CD4-positive, alpha-beta T cell (primary cell): ENCODE measurements around the gene FAAP20. TPM values are rescaled to one million over a fixed set of nuclear protein-coding genes. Genes with fewer than 3 reads are reported as not detected.
A peak's percentile ranks its signal among the peaks of the same experiment; 100 is the strongest.

Source experiments
- ATAC-seq: fragments of 200-7000 bp; cut with Tn5 transposase; one replicate; pipeline ENCODE4 v1.10.0; 2022; ENCODE audit warnings: mild to moderate bottlenecking; ENCODE audit not compliant: poor library complexity
- CTCF ChIA-PET: fragments of 350-600 bp; sonication (Branson Sonifier 250); formaldehyde crosslinking; loops from one replicate; lab custom pipeline; 2021; ENCODE audit warnings: antibody characterized with exemption, inconsistent platforms; lab: Charles Lee
- POLR2A ChIA-PET: fragments of 350-600 bp; sonication (Branson Sonifier 250); formaldehyde crosslinking; loops from one replicate; lab custom pipeline; 2021; ENCODE audit warnings: antibody characterized with exemption, inconsistent platforms; lab: Charles Lee
- DNase-seq, 14 experiments: peaks; one replicate each; pipeline ENCODE4 v3.0.0-alpha.2; 2013 to 2020; ENCODE audit warnings: mixed read lengths in 2 of 14
- H3K27ac ChIP-seq, 2 donors: one replicate each; pipeline versions ENCODE4 v1.5.1 to v1.7.0; 2013; ENCODE audit warnings: low read length in 2 of 2, low read depth in 1 of 2, mild to moderate bottlenecking in 1 of 2
- H3K27me3 ChIP-seq, 2 experiments: 1 replicate in 1 of 2; 2 replicates in 1 of 2; pipeline versions ENCODE4 v1.6.1 to v1.7.0; 2013; ENCODE audit warnings: low read length in 2 of 2, control low read depth in 1 of 2, mild to moderate bottlenecking in 1 of 2, moderate library complexity in 1 of 2; ENCODE audit not compliant: insufficient read depth in 2 of 2, control insufficient read depth in 1 of 2
- H3K36me3 ChIP-seq: one replicate; pipeline ENCODE4 v1.6.1; 2013; ENCODE audit warnings: low read length, control low read depth; ENCODE audit not compliant: insufficient read depth
- H3K4me1 ChIP-seq: one replicate; pipeline ENCODE4 v1.6.1; 2013; ENCODE audit warnings: low read length, control low read depth; ENCODE audit not compliant: insufficient read depth
- H3K4me3 ChIP-seq: one replicate; pipeline ENCODE4 v1.5.1; 2013; ENCODE audit warnings: mild to moderate bottlenecking, low read length, moderate library complexity
- H3K9me3 ChIP-seq, 2 experiments: 1 replicate in 1 of 2; 2 replicates in 1 of 2; pipeline versions ENCODE4 v1.6.1 to v1.7.0; 2013; ENCODE audit warnings: low read length in 2 of 2, mild to moderate bottlenecking in 2 of 2, control low read depth in 1 of 2, moderate library complexity in 1 of 2; ENCODE audit not compliant: control insufficient read depth in 1 of 2, insufficient read depth in 1 of 2
- H3K27ac Mint-ChIP-seq: one replicate; pipeline ENCODE4 v1.8.0; 2020; ENCODE audit warnings: mixed read lengths
- H3K27me3 Mint-ChIP-seq: one replicate; pipeline ENCODE4 v1.8.0; 2021; ENCODE audit warnings: mixed read lengths
- H3K36me3 Mint-ChIP-seq: one replicate; pipeline ENCODE4 v1.8.0; 2021; ENCODE audit warnings: low read depth, mixed read lengths
- H3K4me1 Mint-ChIP-seq: one replicate; pipeline ENCODE4 v1.8.0; 2021; ENCODE audit warnings: low read depth, mixed read lengths
- H3K4me3 Mint-ChIP-seq: one replicate; pipeline ENCODE4 v1.8.0; 2020; ENCODE audit warnings: mild to moderate bottlenecking, mixed read lengths
- H3K9me3 Mint-ChIP-seq: one replicate; pipeline ENCODE4 v1.8.0; 2020; ENCODE audit warnings: mixed read lengths
- CTCF ChIP-seq: fragments of 200-600 bp; IDR thresholded peaks from one replicate; pipeline ENCODE4 v1.8.0; 2022; ENCODE audit warnings: antibody characterized with exemption, mild to moderate bottlenecking
- intact Hi-C, 2 experiments: fragments of 100-400 bp; cut with DNase I in 1 of 2; cut with micrococcal nuclease in 1 of 2; formaldehyde crosslinking; loops; one replicate each; pipeline versions ENCODE4 v1.15.1 to v1.9.0; 2023 to 2025; cut with DNase I, micrococcal nuclease
- total RNA-seq, 174 experiments: library from RNA in 2 of 174; stranded (reverse) in 2 of 174; gene quantifications; one replicate each; pipeline ENCODE4 v1.2.3 and lab custom pipeline; 2021 to 2026

FAAP20 gene
- total RNA-seq, 2 experiments from 2014 or later, result 51.7 to 53.1 TPM

DNA sequence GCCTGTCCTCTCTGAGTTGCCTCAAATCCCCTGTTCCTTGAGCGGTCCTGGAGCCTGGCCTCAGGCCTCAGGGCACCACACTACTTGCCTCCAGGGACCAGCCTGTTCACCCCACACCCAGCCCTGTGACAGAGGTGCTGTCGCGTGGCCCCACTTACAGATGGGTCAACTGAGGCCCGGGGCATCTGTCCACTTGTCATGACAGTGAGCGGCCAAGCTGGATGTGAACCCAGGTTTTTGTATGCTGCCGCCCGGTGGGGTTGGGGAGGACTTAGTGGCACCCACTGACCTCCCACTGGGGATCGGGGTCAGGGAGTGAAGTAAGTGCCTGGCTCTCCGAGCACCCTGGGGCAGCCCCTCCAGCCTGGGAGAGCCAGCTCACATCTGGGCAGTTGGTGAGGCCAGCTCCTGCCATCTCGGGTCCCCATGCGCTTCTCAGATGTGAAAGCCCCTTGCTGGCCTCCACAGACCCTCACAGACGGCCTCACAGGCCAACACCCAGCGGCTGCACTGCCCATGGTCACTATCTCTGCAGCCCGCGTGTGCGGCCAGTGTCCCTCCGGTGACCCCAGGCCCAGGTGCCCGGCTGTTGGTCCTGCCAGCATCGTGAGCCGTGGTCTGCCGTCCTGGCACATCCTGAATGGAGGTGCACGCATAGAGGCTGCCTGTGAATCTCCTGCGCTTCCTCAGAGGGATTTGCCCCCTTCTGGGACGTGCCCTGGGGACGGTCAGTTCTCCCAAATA lies 9.3 kb upstream of the FAAP20 start:
- DNase-seq (peak in 2 of 14 experiments; percentile 29 to 61), ATAC-seq (no peak)
- H3K27ac ChIP-seq, result peak overlapping the region; percentile 18 to 35
- no peaks in the 10 kb centered on the region for H3K36me3 ChIP-seq
- H3K4me3 ChIP-seq, result peak overlapping the region; percentile 39
- Mint-ChIP-seq H3K4me1 (peaks cover 15% of the 10 kb centered on the region), H3K36me3 (no peaks in the 10 kb centered on the region), H3K27me3 (no peaks in the 10 kb centered on the region), H3K9me3 (no peaks in the 10 kb centered on the region), H3K4me3 (no peak overlapping the region), H3K27ac (no peak overlapping the region)
- peaks cover 44% of the 10 kb centered on the region for H3K4me1 ChIP-seq
- POLR2A ChIA-PET, result interaction anchor here (0.6 to 2.4 kb wide), 6 partner anchors 9 to 801 kb away, joined by 3 to 10 read pairs (median 6); partner anchors contain the start of genes FAAP20, MORN1, RER1 and SKI
- intact Hi-C loops, result loop anchor here in 1 of 2 experiments (5.0 kb wide), 2 partner anchors 323 to 438 kb away; partner anchors contain the start of gene PANK4
- no peaks in the 10 kb centered on the region for H3K27me3 ChIP-seq
- TF ChIP-seq CTCF, result no peak
- H3K9me3 ChIP-seq, result peaks cover 0 to 3% of the 10 kb centered on the region in 2 experiments
- CTCF ChIA-PET, result interaction anchor here (1.1 to 2.5 kb wide), 4 partner anchors 9 to 178 kb away, joined by 3 to 11 read pairs (median 5); partner anchors contain the start of gene FAAP20

GRCh38 chr1:2202843-2203601 lies 8.4 kb upstream of the FAAP20 start:
- Mint-ChIP-seq H3K4me3 (no peak overlapping the region), H3K9me3 (no peaks in the 10 kb centered on the region), H3K36me3 (no peaks in the 10 kb centered on the region), H3K27ac (no peak overlapping the region), H3K27me3 (no peaks in the 10 kb centered on the region), H3K4me1 (peaks cover 18% of the 10 kb centered on the region)
- Histone ChIP-seq H3K36me3 (no peaks in the 10 kb centered on the region), H3K4me1 (peaks cover 52% of the 10 kb centered on the region), H3K4me3 (no peak overlapping the region), H3K9me3 (peaks cover 0 to 3% of the 10 kb centered on the region in 2 experiments), H3K27ac (no peak overlapping the region), H3K27me3 (no peaks in the 10 kb centered on the region)
- intact Hi-C loops, result loop anchor here in 1 of 2 experiments (5.0 kb wide), 2 partner anchors 324 to 439 kb away; partner anchors contain the start of gene PANK4
- ChIA-PET CTCF (interaction anchor here (0.8 to 2.5 kb wide), 3 partner anchors 8 to 112 kb away, joined by 3 to 11 read pairs (median 4); partner anchors contain the start of gene FAAP20), POLR2A (interaction anchor here (0.6 to 2.4 kb wide), 5 partner anchors 8 to 188 kb away, joined by 3 to 10 read pairs (median 5); partner anchors contain the start of genes FAAP20, MORN1 and RER1)
- DNase-seq, result no peak
- ATAC-seq, result no peak
- TF ChIP-seq CTCF, result no peak

DNA sequence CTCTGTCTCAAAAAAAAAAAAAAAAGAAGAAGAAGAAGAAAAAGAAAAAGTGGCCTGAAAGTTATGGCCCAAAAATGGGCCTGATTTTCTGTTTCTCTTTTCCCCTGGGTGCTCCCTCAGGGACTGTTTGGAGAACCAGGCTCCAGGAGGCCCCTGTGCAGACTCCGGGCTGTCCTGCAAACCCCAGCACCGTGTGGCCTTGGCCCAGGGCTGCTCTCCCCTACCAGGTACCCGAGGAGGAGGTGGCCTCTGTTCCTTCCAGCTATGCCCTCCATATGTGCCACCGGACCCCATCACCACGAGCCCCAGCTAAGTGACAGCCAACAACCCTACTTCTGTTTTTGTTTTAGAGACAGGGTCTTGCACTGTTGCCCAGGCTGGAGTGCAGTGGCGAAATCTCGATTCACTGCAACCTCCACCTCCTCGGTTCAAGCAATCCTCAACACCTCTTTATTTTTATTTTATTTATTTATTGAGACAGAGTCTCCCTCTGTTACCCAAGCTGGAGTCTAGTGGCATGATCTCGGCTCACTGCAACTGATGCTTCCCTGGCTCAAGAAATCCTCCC lies 7.5 kb upstream of the FAAP20 start:
- ChIA-PET CTCF (interaction anchor here (0.8 kb wide), 1 partner anchor 113 kb away, joined by 4 read pairs; no protein-coding TSS in a partner anchor), POLR2A (interaction anchor here (0.6 to 1.0 kb wide), 3 partner anchors 89 to 189 kb away, joined by 3 read pairs; partner anchors contain the start of genes MORN1 and RER1)
- Mint-ChIP-seq H3K27me3 (no peaks in the 10 kb centered on the region), H3K36me3 (no peaks in the 10 kb centered on the region), H3K4me1 (peaks cover 18% of the 10 kb centered on the region), H3K27ac (no peak overlapping the region), H3K9me3 (no peaks in the 10 kb centered on the region), H3K4me3 (no peak overlapping the region)
- ATAC-seq (no peak), DNase-seq (no peak)
- H3K27ac ChIP-seq, result no peak overlapping the region
- no peak for TF ChIP-seq CTCF
- no peaks in the 10 kb centered on the region for H3K27me3 ChIP-seq
- H3K9me3 ChIP-seq, result no peaks in the 10 kb centered on the region
- intact Hi-C loops, result loop anchor here in 1 of 2 experiments (5.0 kb wide), 2 partner anchors 325 to 440 kb away; partner anchors contain the start of gene PANK4
- H3K36me3 ChIP-seq, result no peaks in the 10 kb centered on the region
- H3K4me3 ChIP-seq, result no peak overlapping the region
- H3K4me1 ChIP-seq, result peaks cover 53% of the 10 kb centered on the region
